RWPE1 (cell line): ENCODE results near the gene SMIM23.

Source experiments
- CTCF ChIA-PET: fragments of 350-600 bp; sonication (Branson Sonifier 250); formaldehyde crosslinking; extraction: SDS; loops from one replicate; lab custom pipeline; 2021; lab: Yijun Ruan, JAX
- POLR2A ChIA-PET: fragments of 400-600 bp; formaldehyde crosslinking; extraction: SDS; loops from one replicate; lab custom pipeline; 2020; ENCODE audit warnings: antibody characterized with exemption; ENCODE audit not compliant: low non-redundant PET; lab: Yijun Ruan, JAX
- DNase-seq: peaks from one replicate; pipeline ENCODE4 v3.0.0; 2012; ENCODE audit warnings: low spot score
- H3K27ac ChIP-seq: fragments of 450-650 bp; 2 replicates; pipeline ENCODE4 v1.5.1; 2017
- CTCF ChIP-seq: fragments of 450-650 bp; conservative IDR thresholded peaks from 2 replicates; pipeline ENCODE4 v1.5.1; 2017; ENCODE audit warnings: low read depth, mild to moderate bottlenecking

The SMIM23 gene

GRCh38 chr5:171813813-171814490 is 28.3 kb downstream of the SMIM23 start:
- CTCF ChIA-PET = interaction anchor here (0.7 kb wide), 1 partner anchor 210 kb away, joined by 3 read pairs; no protein-coding TSS in a partner anchor
- no peak for TF ChIP-seq CTCF
- DNase-seq = no peak
- POLR2A ChIA-PET = no interaction called here
- no peak overlapping the region for H3K27ac ChIP-seq

- H3K27ac ChIP-seq = no peak overlapping the region
- ChIA-PET CTCF (interaction anchor here (0.7 kb wide), 1 partner anchor 503 kb away, joined by 4 read pairs; no protein-coding TSS in a partner anchor), POLR2A (no interaction called here)
- TF ChIP-seq CTCF = no peak
- DNase-seq = no peak
Measured at GRCh38 chr5:171816666-171817065, 31.0 kb downstream of the SMIM23 start.

GRCh38 chr5:171820561-171820960 is 34.9 kb downstream of the SMIM23 start:
- no peak for DNase-seq
- H3K27ac ChIP-seq = no peak overlapping the region
- ChIA-PET CTCF (interaction anchor here (0.7 kb wide), 1 partner anchor 369 kb away, joined by 3 read pairs; no protein-coding TSS in a partner anchor), POLR2A (no interaction called here)
- TF ChIP-seq CTCF = no peak

- no peak for DNase-seq
- ChIA-PET POLR2A (interaction anchor here (0.7 kb wide), 1 partner anchor 22 kb away, joined by 4 read pairs; no protein-coding TSS in a partner anchor), CTCF (interaction anchor here (0.6 kb wide), 1 partner anchor 1387 kb away, joined by 3 read pairs; no protein-coding TSS in a partner anchor)
- TF ChIP-seq CTCF = no peak
- no peak overlapping the region for H3K27ac ChIP-seq
Measured at GRCh38 chr5:171821286-171821685, 35.7 kb downstream of the SMIM23 start.

GRCh38 chr5:171823269-171823668 is 37.7 kb downstream of the SMIM23 start:
- POLR2A ChIA-PET = no interaction called here
- H3K27ac ChIP-seq = no peak overlapping the region
- CTCF ChIA-PET = interaction anchor here (1.4 kb wide), 1 partner anchor 14 kb away, joined by 3 read pairs; no protein-coding TSS in a partner anchor
- TF ChIP-seq CTCF = no peak
- DNase-seq = no peak

GRCh38 chr5:171825051-171825450 is 39.4 kb downstream of the SMIM23 start:
- ChIA-PET POLR2A (no interaction called here), CTCF (no interaction called here)
- no peak overlapping the region for H3K27ac ChIP-seq
- TF ChIP-seq CTCF = no peak
- no peak for DNase-seq
